BE2C (cell line): Measurements from ENCODE around the gene CEACAM16. TPM values are rescaled to one million over a fixed set of nuclear protein-coding genes. Genes with fewer than 3 reads are reported as not detected.

Experiments used
- DNase-seq: peaks from one replicate; pipeline ENCODE4 v3.0.0-alpha.2; 2020
- H3K27me3 ChIP-seq: fragments of 250-450 bp; sonication (Bioruptor Pico); 2 replicates; pipeline ENCODE4 v1.5.1; 2020; ENCODE audit warnings: mild to moderate bottlenecking
- H3K36me3 ChIP-seq: fragments of 250-450 bp; sonication (Bioruptor Pico); 2 replicates; pipeline ENCODE4 v1.5.1; 2020; ENCODE audit warnings: mild to moderate bottlenecking
- H3K4me1 ChIP-seq: fragments of 250-450 bp; sonication (Bioruptor Pico); 2 replicates; pipeline ENCODE4 v1.5.1; 2020
- H3K4me3 ChIP-seq: 2 replicates; pipeline ENCODE4 v1.5.1; 2011; ENCODE audit warnings: low read depth, low read length
- H3K9me3 ChIP-seq: fragments of 250-450 bp; sonication (Bioruptor Pico); 2 replicates; pipeline ENCODE4 v1.5.1; 2020
- polyA plus RNA-seq: library from polyadenylated mRNA; unstranded; fragments of >200 nt; gene quantifications from one replicate; pipeline ENCODE4 v1.2.1, GENCODE V29; 2012; ENCODE audit warnings: low read depth, missing spikeins; ENCODE audit not compliant: insufficient read length, insufficient read depth
- TF ChIP-seq, protein P1 (sequence below): IDR thresholded peaks from 2 replicates; pipeline ENCODE4 v1.5.1; 2012; ENCODE audit warnings: mild to moderate bottlenecking, low read depth, low read length

The CEACAM16 gene, protein sequence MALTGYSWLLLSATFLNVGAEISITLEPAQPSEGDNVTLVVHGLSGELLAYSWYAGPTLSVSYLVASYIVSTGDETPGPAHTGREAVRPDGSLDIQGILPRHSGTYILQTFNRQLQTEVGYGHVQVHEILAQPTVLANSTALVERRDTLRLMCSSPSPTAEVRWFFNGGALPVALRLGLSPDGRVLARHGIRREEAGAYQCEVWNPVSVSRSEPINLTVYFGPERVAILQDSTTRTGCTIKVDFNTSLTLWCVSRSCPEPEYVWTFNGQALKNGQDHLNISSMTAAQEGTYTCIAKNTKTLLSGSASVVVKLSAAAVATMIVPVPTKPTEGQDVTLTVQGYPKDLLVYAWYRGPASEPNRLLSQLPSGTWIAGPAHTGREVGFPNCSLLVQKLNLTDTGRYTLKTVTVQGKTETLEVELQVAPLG
- 0.28 TPM for polyA plus RNA-seq

GRCh38 chr19:44698492-44699201 lies at the start of gene CEACAM16:
Gene CEACAM16, plus strand, starts transcription at chr19:44699151. Its CDS starts 2,306 bp downstream, at chr19:44701457.
- no peak for DNase-seq
- H3K4me1 ChIP-seq: no peaks in the 10 kb centered on the region
- H3K36me3 ChIP-seq: no peaks in the 10 kb centered on the region
- no peaks in the 10 kb centered on the region for H3K9me3 ChIP-seq
- no peaks in the 10 kb centered on the region for H3K27me3 ChIP-seq
- TF ChIP-seq, protein P1, sequence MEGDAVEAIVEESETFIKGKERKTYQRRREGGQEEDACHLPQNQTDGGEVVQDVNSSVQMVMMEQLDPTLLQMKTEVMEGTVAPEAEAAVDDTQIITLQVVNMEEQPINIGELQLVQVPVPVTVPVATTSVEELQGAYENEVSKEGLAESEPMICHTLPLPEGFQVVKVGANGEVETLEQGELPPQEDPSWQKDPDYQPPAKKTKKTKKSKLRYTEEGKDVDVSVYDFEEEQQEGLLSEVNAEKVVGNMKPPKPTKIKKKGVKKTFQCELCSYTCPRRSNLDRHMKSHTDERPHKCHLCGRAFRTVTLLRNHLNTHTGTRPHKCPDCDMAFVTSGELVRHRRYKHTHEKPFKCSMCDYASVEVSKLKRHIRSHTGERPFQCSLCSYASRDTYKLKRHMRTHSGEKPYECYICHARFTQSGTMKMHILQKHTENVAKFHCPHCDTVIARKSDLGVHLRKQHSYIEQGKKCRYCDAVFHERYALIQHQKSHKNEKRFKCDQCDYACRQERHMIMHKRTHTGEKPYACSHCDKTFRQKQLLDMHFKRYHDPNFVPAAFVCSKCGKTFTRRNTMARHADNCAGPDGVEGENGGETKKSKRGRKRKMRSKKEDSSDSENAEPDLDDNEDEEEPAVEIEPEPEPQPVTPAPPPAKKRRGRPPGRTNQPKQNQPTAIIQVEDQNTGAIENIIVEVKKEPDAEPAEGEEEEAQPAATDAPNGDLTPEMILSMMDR: no peak
- H3K4me3 ChIP-seq: no peak within 1 kb of the TSS

DNA sequence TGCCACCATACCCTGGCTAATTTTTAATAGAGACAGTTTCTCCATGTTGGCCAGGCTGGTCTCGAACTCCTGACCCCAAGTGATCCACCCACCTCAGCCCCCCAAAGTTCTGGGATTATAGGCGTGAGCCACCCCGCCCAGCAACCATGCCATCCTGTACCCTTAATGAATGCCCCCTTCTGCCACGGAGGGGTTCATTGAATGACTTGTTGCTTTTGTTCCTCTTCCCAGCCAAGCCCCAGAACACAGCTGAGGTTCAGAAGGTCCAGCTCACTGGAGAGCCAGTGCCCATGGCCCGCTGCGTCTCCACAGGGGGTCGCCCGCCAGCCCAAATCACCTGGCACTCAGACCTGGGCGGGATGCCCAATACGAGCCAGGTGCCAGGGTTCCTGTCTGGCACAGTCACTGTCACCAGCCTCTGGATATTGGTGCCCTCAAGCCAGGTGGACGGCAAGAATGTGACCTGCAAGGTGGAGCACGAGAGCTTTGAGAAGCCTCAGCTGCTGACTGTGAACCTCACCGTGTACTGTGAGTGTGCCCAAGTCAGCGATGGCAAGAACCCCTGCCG lies 49.3 kb upstream of the CEACAM16 start:
- TF ChIP-seq, protein P1: no peak
- Histone ChIP-seq H3K4me3 (no peak overlapping the region), H3K4me1 (no peaks in the 10 kb centered on the region; the same call in 1 of the 2 replicates), H3K27me3 (no peaks in the 10 kb centered on the region), H3K36me3 (peaks cover 69% of the 10 kb centered on the region), H3K9me3 (no peaks in the 10 kb centered on the region)
- no peak for DNase-seq

GRCh38 chr19:44653343-44653742 lies 45.6 kb upstream of the CEACAM16 start:
- H3K27me3 ChIP-seq: no peaks in the 10 kb centered on the region
- TF ChIP-seq, protein P1: no peak
- H3K4me3 ChIP-seq: no peak overlapping the region
- no peaks in the 10 kb centered on the region for H3K4me1 ChIP-seq
- H3K9me3 ChIP-seq: no peaks in the 10 kb centered on the region
- H3K36me3 ChIP-seq: peaks cover 82% of the 10 kb centered on the region
- DNase-seq: no peak

DNA sequence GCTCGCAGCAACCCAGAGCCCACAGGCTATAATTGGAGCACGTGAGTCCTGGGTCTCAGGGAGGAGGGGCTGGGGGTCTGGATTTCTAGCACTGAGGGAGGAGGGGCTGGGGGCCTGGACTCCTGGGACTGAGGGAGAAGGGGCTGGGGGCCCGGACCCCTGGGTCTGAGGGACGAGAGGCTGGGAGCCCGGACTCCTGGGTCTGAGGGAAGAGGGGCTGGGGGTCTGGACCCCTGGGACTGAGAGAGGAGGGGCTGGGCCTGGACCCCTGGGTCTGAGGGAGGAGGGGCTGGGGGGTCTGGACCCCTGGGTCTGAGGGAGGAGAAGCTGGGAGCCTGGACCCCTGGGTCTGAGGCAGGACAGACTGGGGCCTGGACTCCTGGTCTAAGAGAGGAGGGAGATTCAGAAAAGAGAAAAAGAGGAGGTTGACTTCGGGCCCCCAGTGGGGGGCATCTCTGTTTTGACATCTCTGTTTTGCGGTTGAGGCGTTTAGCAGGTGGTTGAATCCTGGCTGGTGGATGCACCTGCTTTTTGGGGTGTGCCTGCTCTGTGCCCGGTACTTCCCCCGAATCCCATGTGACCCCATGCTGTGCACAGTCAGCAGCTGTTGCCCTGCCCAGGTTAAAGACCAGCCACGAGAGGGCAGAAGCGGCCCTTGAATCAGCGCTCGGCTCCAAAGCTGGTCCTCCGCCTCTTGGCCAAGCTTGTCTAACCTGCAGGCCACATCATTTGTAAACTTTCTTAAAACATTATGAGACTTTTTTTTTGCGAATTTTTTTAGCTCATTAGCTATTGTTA lies 44.8 kb upstream of the CEACAM16 start:
- Histone ChIP-seq H3K9me3 (no peaks in the 10 kb centered on the region), H3K27me3 (no peaks in the 10 kb centered on the region), H3K36me3 (peaks cover 85% of the 10 kb centered on the region), H3K4me1 (no peaks in the 10 kb centered on the region), H3K4me3 (no peak overlapping the region)
- peak; percentile 48 for DNase-seq
- TF ChIP-seq, protein P1: peak; percentile 36

DNA sequence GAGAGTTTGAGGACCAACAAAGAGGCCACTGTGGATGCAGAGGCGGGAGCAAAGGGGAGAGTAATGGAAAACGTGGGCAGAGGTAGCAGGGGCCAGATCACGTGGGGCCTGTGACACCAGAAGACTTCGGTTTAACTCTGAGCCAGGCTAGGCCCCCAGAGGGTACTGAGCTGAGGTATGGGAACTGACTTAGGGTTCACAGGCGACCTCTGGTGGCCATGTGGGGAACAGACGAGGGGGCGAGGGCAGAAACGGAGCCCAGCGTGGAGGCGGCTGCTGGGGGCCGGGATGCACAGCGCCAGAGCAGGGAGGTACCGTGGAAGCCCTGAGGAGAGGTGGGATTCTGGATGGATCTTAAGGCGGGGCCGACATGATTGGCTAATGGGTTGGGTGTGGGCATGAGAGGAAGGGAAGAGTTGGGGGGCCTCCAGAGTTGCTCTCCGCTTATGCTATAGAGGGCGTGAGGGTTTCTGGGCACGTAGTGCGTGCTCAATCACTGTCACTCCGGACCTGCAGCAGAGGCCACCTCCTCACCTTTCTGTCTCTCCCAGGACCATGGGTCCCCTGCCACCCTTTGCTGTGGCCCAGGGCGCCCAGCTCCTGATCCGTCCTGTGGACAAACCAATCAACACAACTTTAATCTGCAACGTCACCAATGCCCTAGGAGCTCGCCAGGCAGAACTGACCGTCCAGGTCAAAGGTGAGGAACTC lies 41.6 kb upstream of the CEACAM16 start:
- DNase-seq: peak; percentile 85
- no peaks in the 10 kb centered on the region for H3K9me3 ChIP-seq
- no peaks in the 10 kb centered on the region for H3K4me1 ChIP-seq
- no peak overlapping the region for H3K4me3 ChIP-seq
- H3K36me3 ChIP-seq: peaks cover 89% of the 10 kb centered on the region
- no peaks in the 10 kb centered on the region for H3K27me3 ChIP-seq
- TF ChIP-seq, protein P1: peak; percentile 87
